ENCODE results near the gene ZNF626.
"Not testable (repeated sequence)": the region's sequence is repeated elsewhere in the genome, so short reads cannot be mapped to it uniquely, and the experiment has no call there.

Gene ZNF626

GRCh38 chr19:20616071-20616470, 45.3 kb downstream of the ZNF626 start:
- no peaks in the 10 kb centered on the region for H3K79me2 ChIP-seq (ENCODE audit: control insufficient read depth, low read length)
- H3K9me3 ChIP-seq (ENCODE audit: control insufficient read depth, insufficient read depth, low read length) = 0 out of 2 replicates have a peak, but pooled peaks cover 2% of the 10 kb centered on the region
- no peaks in the 10 kb centered on the region for H3K27me3 ChIP-seq (ENCODE audit: control insufficient read depth, low read length)
- H4K20me1 ChIP-seq (ENCODE audit: control insufficient read depth, insufficient read depth, low read depth, low read length) = no peaks in the 10 kb centered on the region
- no peaks in the 10 kb centered on the region for H3F3A ChIP-seq (ENCODE audit: control insufficient read depth, insufficient read depth)
- H3K9me2 ChIP-seq (replicated peaks; ENCODE audit: control insufficient read depth, low read length) = no peaks in the 10 kb centered on the region
- H3K4me1 ChIP-seq (ENCODE audit: control insufficient read depth, low read length) = no peaks in the 10 kb centered on the region
- H3K4me2 ChIP-seq (ENCODE audit: low read length) = no peak overlapping the region
- H3K27ac ChIP-seq (ENCODE audit: low read depth, low read length) = no peak overlapping the region
- no peak for TF ChIP-seq CTCF (IDR thresholded peaks at IDR 0.05; ENCODE audit: low read depth, low read length, poor library complexity, severe bottlenecking)
- no peak for TF ChIP-seq EZH2phosphoT487 (IDR thresholded peaks at IDR 0.05; ENCODE audit: borderline replicate concordance, low read length)
- no peak overlapping the region for H3K4me3 ChIP-seq (ENCODE audit: low read length)
- no peaks in the 10 kb centered on the region for H3K36me3 ChIP-seq (ENCODE audit: control insufficient read depth, low read length)

DNA sequence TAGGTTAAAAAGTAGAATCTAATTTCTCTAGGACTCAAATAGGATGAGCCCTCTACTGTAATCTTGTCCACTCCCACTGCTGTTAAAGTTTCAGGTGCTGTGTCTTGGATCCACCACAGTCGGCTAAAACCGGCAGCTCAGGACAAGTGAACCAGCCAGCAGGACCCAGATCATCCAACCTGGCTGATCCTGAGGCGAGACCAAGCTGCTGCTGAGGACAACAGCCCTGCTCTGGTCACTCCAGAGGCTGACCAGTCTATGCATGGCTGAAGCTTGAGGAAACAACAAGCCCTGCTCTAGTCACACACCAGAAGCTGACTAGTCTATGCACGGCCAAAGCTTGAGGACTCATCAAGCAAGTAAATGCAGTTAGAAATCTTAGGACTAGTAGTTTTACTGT, 46.4 kb downstream of the ZNF626 start:
- not testable (repeated sequence) for H3K4me2 ChIP-seq (ENCODE audit: low read length); H3K36me3 ChIP-seq (ENCODE audit: control insufficient read depth, low read length); H3K4me1 ChIP-seq (ENCODE audit: control insufficient read depth, low read length); H3K79me2 ChIP-seq (ENCODE audit: control insufficient read depth, low read length); H3K4me3 ChIP-seq (ENCODE audit: low read length); H3K27ac ChIP-seq (ENCODE audit: low read depth, low read length); H3F3A ChIP-seq (ENCODE audit: control insufficient read depth, insufficient read depth); H3K9me3 ChIP-seq (ENCODE audit: control insufficient read depth, insufficient read depth, low read length); H3K27me3 ChIP-seq (ENCODE audit: control insufficient read depth, low read length); H4K20me1 ChIP-seq (ENCODE audit: control insufficient read depth, insufficient read depth, low read depth, low read length); H3K9me2 ChIP-seq (replicated peaks; ENCODE audit: control insufficient read depth, low read length)

- H3F3A ChIP-seq (ENCODE audit: control insufficient read depth, insufficient read depth) = no peaks in the 10 kb centered on the region
- peaks cover 2% of the 10 kb centered on the region; the same call in 1 of the 2 replicates for H3K9me3 ChIP-seq (ENCODE audit: control insufficient read depth, insufficient read depth, low read length)
- no peaks in the 10 kb centered on the region for H3K36me3 ChIP-seq (ENCODE audit: control insufficient read depth, low read length)
- no peaks in the 10 kb centered on the region for H3K79me2 ChIP-seq (ENCODE audit: control insufficient read depth, low read length)
- no peaks in the 10 kb centered on the region for H4K20me1 ChIP-seq (ENCODE audit: control insufficient read depth, insufficient read depth, low read depth, low read length)
- no peaks in the 10 kb centered on the region for H3K4me1 ChIP-seq (ENCODE audit: control insufficient read depth, low read length)
- H3K4me3 ChIP-seq (ENCODE audit: low read length) = no peak overlapping the region
- H3K27ac ChIP-seq (ENCODE audit: low read depth, low read length) = no peak overlapping the region
- H3K27me3 ChIP-seq (ENCODE audit: control insufficient read depth, low read length) = no peaks in the 10 kb centered on the region
- H3K9me2 ChIP-seq (replicated peaks; ENCODE audit: control insufficient read depth, low read length) = no peaks in the 10 kb centered on the region
- no peak overlapping the region for H3K4me2 ChIP-seq (ENCODE audit: low read length)
- no peak for TF ChIP-seq EZH2phosphoT487 (IDR thresholded peaks at IDR 0.05; ENCODE audit: borderline replicate concordance, low read length)
- TF ChIP-seq CTCF (IDR thresholded peaks at IDR 0.05; ENCODE audit: low read depth, low read length, poor library complexity, severe bottlenecking) = no peak
These were observed 48.6 kb downstream of the ZNF626 start for GRCh38 chr19:20612711-20613316.

DNA sequence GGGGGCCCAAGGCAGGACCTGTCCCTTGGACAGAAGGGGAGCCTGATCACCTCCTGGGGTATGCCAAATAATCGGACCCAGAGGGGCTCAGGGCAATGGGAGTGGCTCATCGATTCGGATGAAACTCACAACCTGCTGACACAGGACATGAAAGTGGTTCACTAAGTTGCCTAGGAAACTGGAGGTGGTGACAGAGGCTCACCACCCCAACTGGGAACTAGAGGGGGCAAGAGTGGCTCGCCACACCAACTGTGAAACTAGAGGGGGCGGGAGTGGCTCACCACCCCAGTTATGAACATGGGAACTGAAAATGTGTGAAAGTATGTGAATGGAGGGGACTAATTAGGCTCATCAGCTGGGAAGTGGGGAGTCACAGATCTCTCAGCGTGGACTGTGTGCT, 49.5 kb downstream of the ZNF626 start:
- TF ChIP-seq CTCF (IDR thresholded peaks at IDR 0.05; ENCODE audit: low read depth, low read length, poor library complexity, severe bottlenecking) = no peak
- no peak for TF ChIP-seq EZH2phosphoT487 (IDR thresholded peaks at IDR 0.05; ENCODE audit: borderline replicate concordance, low read length)
- H3F3A ChIP-seq (ENCODE audit: control insufficient read depth, insufficient read depth) = no peaks in the 10 kb centered on the region
- no peaks in the 10 kb centered on the region for H3K36me3 ChIP-seq (ENCODE audit: control insufficient read depth, low read length)
- no peaks in the 10 kb centered on the region for H3K9me2 ChIP-seq (replicated peaks; ENCODE audit: control insufficient read depth, low read length)
- H3K79me2 ChIP-seq (ENCODE audit: control insufficient read depth, low read length) = no peaks in the 10 kb centered on the region
- H3K4me1 ChIP-seq (ENCODE audit: control insufficient read depth, low read length) = no peaks in the 10 kb centered on the region
- no peak overlapping the region for H3K4me2 ChIP-seq (ENCODE audit: low read length)
- H4K20me1 ChIP-seq (ENCODE audit: control insufficient read depth, insufficient read depth, low read depth, low read length) = no peaks in the 10 kb centered on the region
- peaks cover 2% of the 10 kb centered on the region; the same call in 1 of the 2 replicates for H3K9me3 ChIP-seq (ENCODE audit: control insufficient read depth, insufficient read depth, low read length)
- no peak overlapping the region for H3K4me3 ChIP-seq (ENCODE audit: low read length)
- no peak overlapping the region for H3K27ac ChIP-seq (ENCODE audit: low read depth, low read length)
- no peaks in the 10 kb centered on the region for H3K27me3 ChIP-seq (ENCODE audit: control insufficient read depth, low read length)
